Cardiac muscle cell (in vitro differentiated cells and primary cell): ENCODE results near the gene LCE2A. TPM values are rescaled to one million over a fixed set of nuclear protein-coding genes. Genes with fewer than 3 reads are reported as not detected.
"Not testable (repeated sequence)": the region's sequence is repeated elsewhere in the genome, so short reads cannot be mapped to it uniquely, and the experiment has no call there.

Experiments
- DNase-seq, 2 donors: peaks; one replicate each; pipeline versions ENCODE4 v3.0.0 to v3.0.0-alpha.2; 2010 to 2017; ENCODE audit warnings: low read depth in 1 of 2, low spot score in 1 of 2
- H3K27ac ChIP-seq: fragments of 200-600 bp; sonication (generic); 2 replicates; pipeline ENCODE4 v1.5.1; 2016
- H3K27me3 ChIP-seq: fragments of 200-600 bp; sonication (generic); 2 replicates; pipeline ENCODE4 v1.6.0; 2016; ENCODE audit warnings: control low read depth
- H3K36me3 ChIP-seq: fragments of 200-600 bp; sonication (generic); 2 replicates; pipeline ENCODE4 v1.5.1; 2016; ENCODE audit warnings: control low read depth
- H3K4me1 ChIP-seq: fragments of 200-600 bp; sonication (generic); 2 replicates; pipeline ENCODE4 v1.8.1; 2017; ENCODE audit warnings: low read depth, mild to moderate bottlenecking, mixed run types
- H3K4me3 ChIP-seq: fragments of 200-600 bp; sonication (generic); 2 replicates; pipeline ENCODE4 v1.5.1; 2016; ENCODE audit warnings: mild to moderate bottlenecking
- H3K9me3 ChIP-seq: fragments of 200-600 bp; sonication (generic); 2 replicates; pipeline ENCODE4 v1.5.1; 2017; ENCODE audit warnings: low read depth, mild to moderate bottlenecking, control low read depth
- CTCF ChIP-seq: IDR thresholded peaks from 2 replicates; pipeline ENCODE4 v1.5.1; 2012; ENCODE audit warnings: low read depth, mild to moderate bottlenecking, low read length
- polyA plus RNA-seq: library from polyadenylated mRNA; unstranded; fragments of >200 nt; fragmentation: Nextera tagmentation; extraction: Ambion mirVana; gene quantifications from 2 replicates; pipeline ENCODE4 v1.2.1, GENCODE V29; 2016
- total RNA-seq: library from RNA; depleted of rRNA; stranded (reverse); fragments of >200 nt; gene quantifications from 2 replicates; pipeline ENCODE4 v1.2.3, GENCODE V29; 2016

The LCE2A gene
- total and polyA plus RNA-seq, 2 experiments from 2014 or later, result not detected

- no peaks in the 10 kb centered on the region for H3K36me3 ChIP-seq
- TF ChIP-seq CTCF, result no peak
- H3K27me3 ChIP-seq, result no peaks in the 10 kb centered on the region
- DNase-seq, result no peak
- no peaks in the 10 kb centered on the region for H3K9me3 ChIP-seq
- H3K27ac ChIP-seq, result no peak within 1 kb of the TSS
- no peaks in the 10 kb centered on the region for H3K4me1 ChIP-seq
- H3K4me3 ChIP-seq, result no peak within 1 kb of the TSS
Observed at GRCh38 chr1:152663098-152663497, 35.0 kb upstream of the LCE2A start, which contains the start of gene LCE2D. TSS of gene LCE2D (plus strand) at chr1:152663380. CDS start at chr1:152664106, 726 bp downstream.

GRCh38 chr1:152666171-152666570, 32.0 kb upstream of the LCE2A start:
- not testable (repeated sequence) for H3K4me1 ChIP-seq, H3K9me3 ChIP-seq, H3K27me3 ChIP-seq, DNase-seq, H3K4me3 ChIP-seq, H3K36me3 ChIP-seq, H3K27ac ChIP-seq

- no peak for TF ChIP-seq CTCF
- H3K27ac ChIP-seq, result no peak overlapping the region
- no peak for DNase-seq
- H3K4me3 ChIP-seq, result no peak overlapping the region
- no peaks in the 10 kb centered on the region for H3K4me1 ChIP-seq
- no peaks in the 10 kb centered on the region for H3K36me3 ChIP-seq
- H3K27me3 ChIP-seq, result no peaks in the 10 kb centered on the region
- no peaks in the 10 kb centered on the region for H3K9me3 ChIP-seq
Observed at GRCh38 chr1:152667648-152668047, 30.5 kb upstream of the LCE2A start.

- DNase-seq, result no peak
- Histone ChIP-seq H3K36me3 (no peaks in the 10 kb centered on the region), H3K4me3 (no peak overlapping the region), H3K27me3 (no peaks in the 10 kb centered on the region), H3K9me3 (no peaks in the 10 kb centered on the region), H3K4me1 (no peaks in the 10 kb centered on the region), H3K27ac (no peak overlapping the region)
- no peak for TF ChIP-seq CTCF
Observed at GRCh38 chr1:152673016-152673415, 25.1 kb upstream of the LCE2A start.

GRCh38 chr1:152674983-152675382, 23.2 kb upstream of the LCE2A start, which contains the start of gene LCE2C:
TSS of gene LCE2C (plus strand) at chr1:152675279. CDS start at chr1:152676016, 737 bp downstream.
- H3K27ac ChIP-seq, H3K4me3 ChIP-seq, H3K4me1 ChIP-seq, DNase-seq, H3K36me3 ChIP-seq, H3K27me3 ChIP-seq, H3K9me3 ChIP-seq: not testable (repeated sequence)

GRCh38 chr1:152679459-152679858, 18.7 kb upstream of the LCE2A start:
- no peaks in the 10 kb centered on the region for H3K27me3 ChIP-seq
- no peak for TF ChIP-seq CTCF
- H3K36me3 ChIP-seq, result no peaks in the 10 kb centered on the region
- no peak overlapping the region for H3K27ac ChIP-seq
- H3K4me1 ChIP-seq, result no peaks in the 10 kb centered on the region
- DNase-seq, result no peak
- no peak overlapping the region for H3K4me3 ChIP-seq
- H3K9me3 ChIP-seq, result no peaks in the 10 kb centered on the region

GRCh38 chr1:152681616-152682015, 16.5 kb upstream of the LCE2A start:
- no peaks in the 10 kb centered on the region for H3K27me3 ChIP-seq
- H3K4me1 ChIP-seq, result no peaks in the 10 kb centered on the region
- H3K36me3 ChIP-seq, result no peaks in the 10 kb centered on the region
- H3K4me3 ChIP-seq, result no peak overlapping the region
- DNase-seq, result no peak
- TF ChIP-seq CTCF, result no peak
- no peak overlapping the region for H3K27ac ChIP-seq
- H3K9me3 ChIP-seq, result no peaks in the 10 kb centered on the region
